ENCODE data around the gene TMC7. TPM values are rescaled to one million over a fixed set of nuclear protein-coding genes. Genes with fewer than 3 reads are reported as not detected.

TMC7 gene
- total and polyA plus RNA-seq, 2 donors (not counting 3 experiments of a cell fraction or from before 2014, with no cell fraction given), result 5.7 to 7.0 TPM

DNA sequence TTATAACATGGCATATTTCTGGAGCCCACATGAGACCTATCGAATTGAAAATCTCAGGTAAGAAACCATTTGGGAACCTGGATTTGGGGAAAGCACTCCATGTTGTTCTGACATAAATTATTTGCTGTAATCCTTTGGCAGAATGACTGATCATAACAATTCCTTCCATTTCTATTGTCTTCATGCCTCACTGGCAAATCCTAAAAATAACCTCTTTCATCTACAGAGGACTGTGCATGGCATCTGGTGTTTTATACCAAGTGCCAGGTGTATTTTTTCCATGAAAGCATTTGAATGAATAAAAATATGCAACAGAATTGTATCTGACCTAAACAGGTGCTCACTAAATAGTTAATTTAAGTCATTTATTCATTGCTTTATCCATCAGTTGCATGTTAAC is 50.0 kb downstream of the TMC7 start:
- H2AFZ ChIP-seq (ENCODE audit: low read depth, low read length), result no peak overlapping the region
- H3K27ac ChIP-seq (ENCODE audit: insufficient read depth, low read depth, low read length), result no peak overlapping the region
- TF ChIP-seq GATA2 (IDR thresholded peaks at IDR 0.05; ENCODE audit: insufficient read depth, insufficient read length, low read depth, low read length) (no peak), POLR2AphosphoS5 (IDR thresholded peaks at IDR 0.05; ENCODE audit: insufficient read depth, low read depth, low read length) (no peak), POLR2A (IDR thresholded peaks at IDR 0.05; ENCODE audit: low read depth, low read length) (no peak), JUN (IDR thresholded peaks at IDR 0.05; ENCODE audit: borderline replicate concordance, insufficient read depth, insufficient read length, low read depth) (no peak), MYC (IDR thresholded peaks at IDR 0.05; ENCODE audit: low read depth, low read length) (no peak), FOS (IDR thresholded peaks at IDR 0.05; ENCODE audit: borderline replicate concordance, insufficient read depth, low read length) (no peak)
- TF ChIP-seq, protein P1, sequence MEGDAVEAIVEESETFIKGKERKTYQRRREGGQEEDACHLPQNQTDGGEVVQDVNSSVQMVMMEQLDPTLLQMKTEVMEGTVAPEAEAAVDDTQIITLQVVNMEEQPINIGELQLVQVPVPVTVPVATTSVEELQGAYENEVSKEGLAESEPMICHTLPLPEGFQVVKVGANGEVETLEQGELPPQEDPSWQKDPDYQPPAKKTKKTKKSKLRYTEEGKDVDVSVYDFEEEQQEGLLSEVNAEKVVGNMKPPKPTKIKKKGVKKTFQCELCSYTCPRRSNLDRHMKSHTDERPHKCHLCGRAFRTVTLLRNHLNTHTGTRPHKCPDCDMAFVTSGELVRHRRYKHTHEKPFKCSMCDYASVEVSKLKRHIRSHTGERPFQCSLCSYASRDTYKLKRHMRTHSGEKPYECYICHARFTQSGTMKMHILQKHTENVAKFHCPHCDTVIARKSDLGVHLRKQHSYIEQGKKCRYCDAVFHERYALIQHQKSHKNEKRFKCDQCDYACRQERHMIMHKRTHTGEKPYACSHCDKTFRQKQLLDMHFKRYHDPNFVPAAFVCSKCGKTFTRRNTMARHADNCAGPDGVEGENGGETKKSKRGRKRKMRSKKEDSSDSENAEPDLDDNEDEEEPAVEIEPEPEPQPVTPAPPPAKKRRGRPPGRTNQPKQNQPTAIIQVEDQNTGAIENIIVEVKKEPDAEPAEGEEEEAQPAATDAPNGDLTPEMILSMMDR (IDR thresholded peaks at IDR 0.05; ENCODE audit: extremely low read depth in 1 of 2, insufficient read depth in 1 of 2, low read depth in 1 of 2, low read length in 2 of 2), result no peak
- TF ChIP-seq, protein P2, sequence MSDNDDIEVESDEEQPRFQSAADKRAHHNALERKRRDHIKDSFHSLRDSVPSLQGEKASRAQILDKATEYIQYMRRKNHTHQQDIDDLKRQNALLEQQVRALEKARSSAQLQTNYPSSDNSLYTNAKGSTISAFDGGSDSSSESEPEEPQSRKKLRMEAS (IDR thresholded peaks at IDR 0.05; ENCODE audit: insufficient read depth, insufficient read length), result no peak
- POLR2A ChIA-PET, result no interaction called here
- peaks cover 3% of the 10 kb centered on the region for H3K4me1 ChIP-seq (ENCODE audit: control insufficient read depth, extremely low read depth, insufficient read depth, low read length)
- H3K36me3 ChIP-seq (ENCODE audit: control insufficient read depth in 2 of 2, extremely low read depth in 1 of 2, insufficient read depth in 2 of 2, low read length in 2 of 2), result peaks cover 0 to 3% of the 10 kb centered on the region in 2 experiments
- H3K79me2 ChIP-seq (ENCODE audit: control insufficient read depth, insufficient read depth, low read length), result no peaks in the 10 kb centered on the region
- BruUV-seq (replicated peaks), result no TSS peak
- H3K9me3 ChIP-seq (replicated peaks; ENCODE audit: control insufficient read depth, insufficient read depth, low read length), result no peaks in the 10 kb centered on the region
- H3K27me3 ChIP-seq (ENCODE audit: control insufficient read depth in 2 of 2, insufficient read depth in 2 of 2, low read length in 2 of 2), result no peaks in the 10 kb centered on the region
- no peaks in the 10 kb centered on the region for H3K9me1 ChIP-seq (replicated peaks; ENCODE audit: control insufficient read depth, extremely low read depth, insufficient read depth, low read length)
- no peak for FAIRE-seq
- no peaks in the 10 kb centered on the region for H4K20me1 ChIP-seq (replicated peaks; ENCODE audit: control insufficient read depth, extremely low read depth, insufficient read depth, low read length)
- CTCF ChIA-PET, result no interaction called here
- dilution Hi-C loops (cut with MboI; ENCODE audit: extremely low pct_ligation_motif_present, low sequenced_read_pairs) (no loop called here), intact Hi-C loops (cut with micrococcal nuclease) (no loop called here)
- no peak overlapping the region for H3K4me2 ChIP-seq (ENCODE audit: insufficient read depth, low read length)
- no peak for DNase-seq (ENCODE audit: low read depth, low spot score)
- no peak overlapping the region for H3K4me3 ChIP-seq (replicated peaks in 1 of 3; ENCODE audit: insufficient read depth in 1 of 3, low read depth in 1 of 3, low read length in 3 of 3)
- no peak overlapping the region for H3K9ac ChIP-seq (replicated peaks; ENCODE audit: extremely low read depth, insufficient read depth, low read length)
